IPS-NIHi7 (cell line): ENCODE measurements around the gene DNAH5.
A peak's percentile ranks its signal among the peaks of the same experiment; 100 is the strongest.

Experiments
- DNase-seq: peaks from one replicate; pipeline ENCODE4 v3.0.0; 2012; ENCODE audit warnings: mixed read lengths; ENCODE audit errors: extremely low spot score

Gene DNAH5

DNA sequence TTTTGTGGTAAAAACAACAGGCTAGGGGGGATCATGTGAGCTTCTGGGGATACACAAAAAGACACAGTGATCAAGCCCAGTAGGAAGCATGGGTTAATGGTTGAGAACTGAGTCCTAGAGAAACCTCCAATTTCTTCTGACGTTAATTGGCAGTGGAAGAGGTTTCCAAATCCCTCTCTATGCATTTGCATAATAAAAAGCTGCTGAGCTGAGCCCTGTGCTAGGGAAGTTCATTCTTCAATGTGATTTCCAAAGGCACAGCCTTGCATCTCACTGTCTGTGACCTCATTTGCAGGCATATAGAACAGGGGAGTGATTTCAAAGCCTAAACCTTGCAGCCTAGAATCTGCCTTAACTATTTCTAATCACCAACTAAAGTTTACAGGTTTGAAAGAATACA lies 812 bp downstream of the DNAH5 start:
- DNase-seq, result no peak

DNA sequence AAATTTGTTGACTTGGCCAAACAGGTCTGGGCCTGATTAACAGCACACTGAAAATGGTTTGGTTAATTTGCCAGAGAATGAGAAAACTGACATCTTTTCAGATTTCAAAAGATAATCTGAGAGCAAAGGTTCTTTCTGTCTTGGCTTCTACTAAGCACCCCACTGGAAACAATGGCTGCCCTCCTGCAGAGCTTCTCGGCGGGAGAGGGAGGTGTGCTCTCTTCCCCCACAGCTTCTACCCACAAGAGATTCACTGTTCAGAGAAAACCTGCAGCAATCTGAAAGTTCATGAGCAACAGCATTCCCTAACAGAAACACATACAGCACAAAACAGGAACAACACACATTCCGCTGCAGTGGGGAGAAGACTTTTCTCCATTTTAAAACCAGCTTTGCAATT lies 3.0 kb downstream of the DNAH5 start:
- no peak for DNase-seq

DNA sequence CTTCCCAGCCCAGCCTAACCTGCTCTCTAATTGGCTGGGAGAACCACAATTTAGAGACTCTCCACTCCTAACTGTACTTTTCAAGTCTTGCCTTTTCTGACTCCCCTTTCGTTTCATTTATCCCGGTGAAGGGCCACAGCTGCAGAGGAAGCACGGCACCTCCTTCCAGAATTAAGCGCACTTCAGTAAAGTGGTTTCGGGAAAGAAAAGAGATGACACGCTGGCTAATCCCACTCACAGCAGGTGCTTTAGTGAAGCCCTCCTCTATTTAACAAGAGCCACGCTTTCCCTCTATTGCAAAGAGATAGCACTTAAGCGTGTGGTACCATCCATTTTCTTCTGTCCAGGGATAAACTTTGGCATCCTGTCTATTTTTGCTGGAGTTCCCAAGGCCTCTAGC lies 4.8 kb downstream of the DNAH5 start:
- DNase-seq, result no peak

DNA sequence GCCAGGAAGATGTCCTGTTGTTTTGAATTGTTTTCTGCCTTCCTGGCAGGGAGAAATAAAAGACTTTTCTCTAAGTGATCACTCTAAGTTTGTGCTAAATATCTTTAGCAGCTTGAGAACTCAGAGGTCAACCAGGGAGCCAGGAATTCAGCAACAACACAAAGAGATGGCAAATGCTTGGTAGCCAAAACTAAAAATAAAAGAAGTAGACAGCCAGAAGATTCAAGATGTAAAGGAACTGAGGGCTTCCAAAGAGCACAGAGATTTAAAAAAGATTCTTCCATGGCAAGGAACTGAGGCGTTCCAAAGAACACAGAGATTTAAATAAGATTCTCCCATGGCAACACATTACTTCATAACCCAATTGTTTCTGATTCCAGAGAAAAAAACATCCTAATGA lies 9.6 kb downstream of the DNAH5 start:
- no peak for DNase-seq

- DNase-seq, result no peak
Measured at GRCh38 chr5:13934125-13934524, 10.4 kb downstream of the DNAH5 start.

DNA sequence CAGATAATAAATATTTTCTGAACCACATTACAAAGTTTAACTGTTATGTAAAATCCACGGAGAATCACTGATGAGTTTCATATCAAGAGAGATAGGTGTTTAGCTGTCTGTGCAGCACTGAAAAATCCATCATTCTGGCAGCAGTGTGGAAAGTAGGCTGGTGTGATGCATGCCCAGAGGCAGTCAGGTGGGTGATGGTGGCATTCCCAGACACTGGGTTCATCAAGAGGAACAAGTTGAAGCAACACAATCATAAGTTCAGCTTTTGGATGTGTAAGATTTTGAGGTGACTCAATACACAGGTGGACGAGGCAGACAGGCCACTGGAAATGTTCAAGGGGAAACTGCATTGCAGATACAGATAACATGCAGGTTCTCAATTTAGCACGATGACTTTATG lies 11.9 kb downstream of the DNAH5 start:
- no peak for DNase-seq

DNA sequence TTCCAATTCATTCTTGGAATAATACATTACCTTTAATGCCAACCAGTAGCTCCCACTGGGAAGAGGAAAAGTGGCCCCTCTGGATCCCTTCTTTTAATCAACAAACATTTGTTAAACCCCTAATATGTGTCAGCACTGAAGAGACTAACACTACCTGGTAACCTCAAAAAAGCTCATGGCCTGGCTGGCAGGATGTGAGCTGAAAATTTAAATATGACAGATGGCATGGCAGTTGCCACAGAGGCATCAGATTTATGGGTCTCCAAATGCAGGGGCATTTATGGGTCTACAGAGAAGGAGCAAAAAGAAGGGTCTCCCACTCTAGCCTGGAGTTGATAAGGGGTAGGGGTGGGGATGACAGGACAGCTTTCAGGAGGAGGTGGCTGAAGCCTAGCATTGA lies 12.5 kb downstream of the DNAH5 start:
- no peak for DNase-seq

DNA sequence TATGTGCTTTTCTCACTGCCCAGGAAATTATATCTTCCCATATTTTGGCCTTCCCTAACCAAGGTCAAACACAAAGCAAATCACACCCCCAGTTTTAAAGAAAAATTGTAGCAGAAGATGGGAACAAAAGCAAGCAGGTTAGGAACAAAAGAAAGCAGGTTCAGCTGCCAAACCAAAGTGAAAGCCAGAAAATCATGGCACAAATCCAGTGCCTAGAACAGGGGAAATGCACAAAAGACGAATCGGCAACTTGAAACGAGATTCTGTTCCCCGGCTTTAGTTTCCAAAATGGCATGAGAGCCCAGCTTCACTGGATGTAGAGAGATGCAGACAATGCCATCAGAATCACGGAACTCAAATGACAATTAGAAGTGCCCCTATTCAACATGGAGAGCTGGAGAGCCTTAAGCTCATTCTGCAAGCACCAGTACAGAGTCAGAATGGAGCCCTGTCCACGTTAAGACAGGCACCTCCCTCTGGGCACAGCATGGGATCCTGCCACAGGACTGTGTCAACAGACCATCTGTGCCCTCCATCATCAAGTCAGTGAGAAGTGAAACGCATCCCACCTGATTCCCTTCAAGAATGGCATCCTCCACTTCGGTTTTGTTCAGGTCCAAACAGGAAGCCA lies 13.8 kb downstream of the DNAH5 start:
- no peak for DNase-seq

DNA sequence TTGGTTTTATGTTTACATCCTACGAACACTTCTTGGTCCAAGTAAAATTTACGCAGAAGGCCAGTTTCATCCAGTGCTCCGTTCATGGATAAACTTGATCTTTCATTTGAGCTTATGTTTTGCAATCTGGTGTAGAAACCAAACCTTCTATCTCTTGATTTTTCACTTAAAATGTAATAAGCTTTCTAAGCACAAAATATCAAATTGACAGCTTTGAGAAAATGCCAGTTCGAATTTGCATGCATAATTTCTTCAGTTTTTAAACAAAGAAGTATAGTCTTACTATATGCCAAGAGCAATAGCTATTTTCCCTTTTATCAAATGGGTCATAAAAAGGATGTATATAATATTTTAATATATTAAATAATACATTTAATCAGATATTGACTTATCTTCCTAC lies 17.8 kb downstream of the DNAH5 start:
- DNase-seq, result no peak

DNA sequence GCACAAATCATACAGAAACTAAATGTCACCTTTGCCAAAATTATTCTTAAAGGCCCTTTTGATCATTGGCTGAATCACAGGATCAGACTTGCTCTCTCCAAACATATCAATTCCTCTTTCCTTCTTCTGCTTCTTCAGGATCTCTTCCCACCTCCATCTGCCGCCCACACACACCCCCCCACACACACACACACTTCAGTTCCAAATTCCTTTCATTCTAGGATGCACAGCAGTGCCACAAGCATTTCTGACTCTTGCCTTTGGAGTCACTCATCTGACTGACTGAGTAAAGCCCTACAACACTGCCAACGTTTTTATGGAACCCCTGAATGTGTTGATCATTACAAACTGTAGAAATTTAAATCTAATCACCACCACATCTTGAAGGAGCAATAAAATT lies 22.9 kb downstream of the DNAH5 start:
- DNase-seq, result peak; percentile 25

GRCh38 chr5:13919786-13920185 lies 24.7 kb downstream of the DNAH5 start:
- DNase-seq, result no peak

DNA sequence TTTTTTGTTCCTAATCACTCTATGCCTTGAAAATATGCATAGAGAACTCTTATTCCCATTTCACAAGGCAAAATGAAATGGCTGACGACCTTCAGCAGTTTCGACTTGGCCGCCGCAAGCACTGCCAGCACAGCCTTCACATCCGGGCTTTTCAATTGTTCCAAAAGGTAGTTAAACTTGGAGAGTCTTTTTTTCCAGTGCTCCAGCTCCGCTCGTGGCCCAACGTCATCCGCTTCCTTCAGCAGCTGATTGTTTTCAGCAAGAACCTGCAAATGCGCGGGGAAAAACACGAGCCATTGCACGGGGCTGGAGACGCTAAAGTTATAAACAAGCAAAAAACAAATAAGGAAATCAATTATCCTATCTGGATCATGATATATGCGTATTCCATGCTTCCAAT lies 25.4 kb downstream of the DNAH5 start:
- DNase-seq, result no peak

- DNase-seq, result no peak
Measured at GRCh38 chr5:13917061-13917460, 27.4 kb downstream of the DNAH5 start.

DNA sequence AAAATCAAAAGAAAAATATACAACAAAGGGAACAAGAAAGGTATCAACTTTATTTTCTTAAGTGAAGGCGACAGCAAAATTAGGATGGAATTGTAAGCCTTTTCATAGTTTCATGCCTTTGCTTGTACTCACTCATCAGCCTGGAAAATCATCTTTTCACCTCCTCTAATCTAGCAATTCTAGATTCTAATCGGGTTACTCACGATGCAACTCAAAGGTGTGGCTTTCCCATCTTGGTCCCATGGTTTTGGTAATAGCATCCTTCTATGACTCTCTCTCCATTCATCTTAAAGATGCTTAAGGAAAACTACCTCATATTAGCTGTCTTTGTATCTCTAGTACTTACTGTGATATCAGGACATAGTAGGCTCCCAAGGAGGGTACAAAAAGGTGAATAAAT lies 30.5 kb downstream of the DNAH5 start:
- no peak for DNase-seq

DNA sequence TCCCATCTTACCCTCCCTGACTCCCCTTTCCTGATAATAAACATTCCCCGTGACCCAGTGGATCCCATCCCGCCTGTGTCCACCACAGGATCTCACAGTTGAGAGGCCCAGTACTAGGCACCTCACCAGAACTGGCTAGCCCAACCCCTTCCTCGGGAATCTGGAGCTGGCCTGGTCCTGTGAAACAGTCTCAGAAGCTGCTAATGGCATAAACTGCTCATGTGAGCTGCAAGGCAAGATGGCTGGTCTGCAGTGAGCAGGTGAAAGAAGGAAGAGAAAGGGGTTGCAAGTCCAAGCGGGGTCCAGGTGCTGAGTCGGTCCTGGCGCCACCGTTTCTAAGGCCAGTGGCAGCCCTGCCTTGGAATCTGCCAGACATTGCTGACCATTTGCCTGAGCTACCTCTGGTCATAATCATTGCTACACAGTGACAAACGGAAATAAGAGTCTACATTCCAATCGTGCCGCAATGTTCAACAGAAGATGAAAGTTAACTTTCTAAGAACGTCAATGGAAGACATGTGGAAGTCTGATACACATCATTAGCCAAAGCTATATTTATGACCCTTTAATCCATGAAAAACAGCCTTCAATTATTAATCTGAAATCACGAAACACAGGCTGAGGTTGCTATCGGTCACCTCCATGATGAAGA lies 33.7 kb downstream of the DNAH5 start:
- no peak for DNase-seq

DNA sequence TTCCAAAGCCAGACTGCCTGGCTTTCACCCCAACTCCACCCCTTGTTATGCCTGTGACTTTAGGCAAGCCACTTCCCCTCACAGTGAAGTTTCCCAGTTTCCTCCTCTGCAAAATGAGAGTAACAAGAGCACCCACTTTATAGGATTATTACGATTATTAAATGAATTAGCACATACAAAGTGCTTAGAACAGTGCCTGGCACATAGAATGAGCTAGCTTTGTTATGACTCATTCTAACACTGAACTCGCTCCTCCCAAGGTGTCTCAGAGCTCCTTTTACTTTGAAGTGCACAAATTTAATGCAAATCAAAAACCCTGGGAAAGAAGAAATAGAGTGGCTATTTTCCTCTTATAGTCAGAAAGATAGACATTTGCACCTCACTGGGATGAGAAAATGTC lies 34.3 kb downstream of the DNAH5 start:
- no peak for DNase-seq

GRCh38 chr5:13909271-13909670 lies 35.2 kb downstream of the DNAH5 start:
- no peak for DNase-seq

- DNase-seq, result no peak
Measured at GRCh38 chr5:13898569-13898968, 45.9 kb downstream of the DNAH5 start.

GRCh38 chr5:13878357-13878756 lies 66.1 kb downstream of the DNAH5 start:
- DNase-seq, result peak; percentile 25

DNA sequence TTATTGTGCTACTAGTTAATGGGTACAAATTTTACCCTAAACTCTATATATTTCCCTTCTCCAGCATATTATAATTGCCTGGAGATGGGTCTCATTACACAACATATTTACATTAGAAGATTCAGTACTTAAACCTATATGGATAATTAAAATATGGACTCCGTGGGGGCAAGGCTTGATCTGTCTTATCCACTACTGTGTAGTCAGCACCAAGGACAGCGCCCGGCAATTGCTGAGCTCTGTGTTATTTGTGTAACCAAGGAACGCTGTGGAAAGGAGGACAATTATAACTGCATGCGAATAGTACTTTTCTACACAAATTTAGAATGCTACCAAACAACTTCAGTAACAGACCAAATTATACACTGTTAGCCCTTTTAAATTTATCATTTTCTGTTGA lies 77.7 kb downstream of the DNAH5 start:
- DNase-seq, result peak; percentile 63

GRCh38 chr5:13865312-13865711 lies 79.2 kb downstream of the DNAH5 start:
- DNase-seq, result no peak

- no peak for DNase-seq
Measured at GRCh38 chr5:13860146-13860545, 84.3 kb downstream of the DNAH5 start.

DNA sequence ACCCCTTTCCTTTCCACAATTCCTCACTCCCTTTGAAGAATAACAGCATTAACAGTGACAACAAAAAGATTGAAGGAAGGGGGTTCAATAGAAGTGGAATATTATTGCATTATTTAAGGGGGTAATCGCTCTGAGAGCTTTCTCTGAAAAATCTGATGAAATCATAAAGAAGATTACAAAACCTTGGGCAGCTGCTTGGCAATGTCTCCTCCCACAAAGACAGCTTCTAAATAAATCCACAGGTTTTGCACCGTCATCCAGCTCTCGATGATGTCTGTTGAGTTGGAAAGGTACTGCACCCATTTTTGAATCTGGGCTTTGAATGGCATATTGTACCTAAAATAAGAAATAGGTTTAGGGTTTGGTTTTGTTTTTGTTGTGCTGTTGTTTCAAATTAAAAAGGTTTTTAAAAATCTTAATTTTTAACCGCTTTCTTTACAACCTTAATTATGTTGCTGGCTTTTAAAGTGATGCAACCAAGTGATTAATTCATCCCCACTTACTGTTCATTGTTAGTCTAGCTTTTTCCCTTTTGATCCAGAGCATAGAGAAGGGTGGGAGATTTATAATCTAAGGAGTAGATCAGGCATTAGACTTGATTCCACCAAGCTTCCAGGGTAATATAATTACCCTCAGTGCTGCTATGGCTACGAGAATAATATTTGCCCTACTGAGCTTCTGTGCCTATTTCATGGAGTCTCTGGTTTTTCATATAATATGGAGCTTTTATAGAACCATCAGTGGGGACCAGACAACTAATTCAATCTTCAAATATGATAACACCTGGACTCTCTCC lies 85.0 kb downstream of the DNAH5 start:
- DNase-seq, result no peak
